ENCODE results near the gene XIRP2.

- no peak for TF ChIP-seq CTCF (IDR thresholded peaks at IDR 0.05)
- no peak for TF ChIP-seq POLR2A (IDR thresholded peaks at IDR 0.05)
These were observed 46.5 kb downstream of the XIRP2 start for GRCh38 chr2:166934817-166935216.
